NCI-H1048 (cell line): Measurements from ENCODE around the gene TMPRSS6.

Source experiments
- DNase-seq: peaks from one replicate; lab custom pipeline; 2025; lab: John Stamatoyannopoulos, UW

TMPRSS6 gene

DNA sequence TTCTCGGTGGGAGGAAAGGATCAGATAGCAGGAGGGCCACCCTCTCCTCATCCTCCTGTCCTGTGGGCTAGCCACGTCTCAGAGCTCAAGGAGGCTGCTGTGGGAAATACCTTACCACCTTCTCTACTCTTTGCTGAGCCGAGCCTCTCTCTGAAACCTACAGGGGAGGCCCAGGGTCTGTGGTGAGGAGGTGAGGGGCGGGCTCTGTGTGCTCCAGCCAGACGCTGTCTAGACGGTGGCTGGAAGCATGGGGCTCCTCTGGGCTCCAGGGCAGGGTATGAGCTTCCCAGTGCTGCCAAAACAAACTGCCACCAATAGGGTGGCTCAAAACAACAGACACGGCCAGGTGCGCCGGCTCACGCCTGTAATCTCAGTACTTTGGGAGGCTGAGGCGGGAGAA lies 5.5 kb upstream of the TMPRSS6 start:
- no peak for DNase-seq

DNA sequence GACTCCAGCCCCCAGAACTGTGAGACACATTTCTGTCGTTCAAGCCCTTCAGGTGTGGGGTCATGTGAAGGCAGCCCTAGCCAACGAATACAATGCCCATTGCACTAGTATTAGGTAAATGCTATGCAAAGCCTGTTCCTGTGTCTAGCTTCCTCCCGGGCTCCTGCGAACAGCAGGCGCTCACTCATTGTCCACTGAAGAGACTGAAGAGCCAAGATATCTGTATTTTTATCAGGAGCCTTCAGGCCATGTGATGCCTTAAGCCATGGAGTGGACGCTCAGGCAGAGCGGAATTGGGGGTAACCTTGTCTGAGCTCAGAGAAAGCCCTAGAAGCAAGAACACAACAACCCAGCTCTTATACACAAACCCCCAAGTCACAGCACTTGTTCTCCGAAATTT lies 4.2 kb upstream of the TMPRSS6 start:
- DNase-seq = no peak

DNA sequence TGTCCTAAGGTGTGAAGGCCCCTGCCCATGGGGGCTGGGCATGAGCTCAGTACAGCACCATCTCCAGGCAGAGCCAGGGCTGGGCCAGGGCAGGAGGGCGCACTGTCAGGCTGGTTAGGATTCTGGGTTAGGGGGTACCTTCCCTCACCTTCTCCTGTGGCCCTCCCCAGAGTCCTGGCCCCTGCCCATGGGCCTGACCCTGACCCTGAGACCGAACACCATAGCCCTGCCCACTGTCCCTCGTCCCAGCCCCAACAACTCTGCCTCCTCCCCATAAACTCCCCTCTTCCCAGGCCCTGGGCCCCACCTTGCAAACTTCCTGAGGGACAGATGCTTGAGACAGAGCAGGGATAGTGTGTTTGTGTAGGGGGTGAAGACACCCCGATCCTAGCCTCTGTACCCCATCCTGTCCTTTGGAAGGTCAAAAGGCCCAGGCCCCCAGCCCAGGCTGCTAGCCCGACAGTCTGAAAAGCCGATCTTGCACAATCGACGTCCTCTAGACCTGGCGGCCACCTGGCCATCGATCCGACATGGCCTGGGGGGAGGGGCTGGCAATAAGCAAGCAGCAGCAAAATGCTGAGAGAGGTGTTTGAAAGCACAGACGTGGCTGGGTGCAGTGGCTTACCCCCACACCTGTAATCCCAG lies 2.7 kb upstream of the TMPRSS6 start:
- DNase-seq = no peak

DNA sequence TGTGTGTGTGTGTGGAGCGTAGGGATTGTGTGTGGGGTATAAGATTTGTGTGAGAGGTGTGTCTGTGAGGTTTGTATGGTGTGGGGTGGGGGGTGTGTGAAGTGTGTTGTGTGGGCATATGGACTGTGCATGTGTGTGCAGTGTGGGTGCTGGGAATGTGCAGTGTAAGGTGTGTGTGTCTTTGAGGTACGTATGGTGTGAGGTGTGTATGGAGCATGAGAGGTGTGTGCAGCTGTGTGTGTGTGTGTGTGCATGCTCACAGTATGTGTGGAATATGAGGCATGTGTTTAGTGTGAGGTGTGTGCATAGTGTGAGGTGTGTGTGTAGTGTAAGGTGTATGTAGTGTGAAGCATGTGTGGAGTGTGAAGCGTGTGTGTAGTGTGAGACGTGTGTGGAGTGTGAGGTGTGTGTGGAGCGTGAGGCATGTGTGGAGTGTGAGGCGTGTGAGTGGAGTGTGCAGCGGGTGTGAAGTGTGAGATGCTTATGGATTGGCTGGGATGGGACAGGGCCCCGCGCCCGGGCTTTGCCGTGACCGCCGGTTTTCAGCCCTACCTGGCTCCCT lies 1.7 kb upstream of the TMPRSS6 start:
- DNase-seq = no peak

DNA sequence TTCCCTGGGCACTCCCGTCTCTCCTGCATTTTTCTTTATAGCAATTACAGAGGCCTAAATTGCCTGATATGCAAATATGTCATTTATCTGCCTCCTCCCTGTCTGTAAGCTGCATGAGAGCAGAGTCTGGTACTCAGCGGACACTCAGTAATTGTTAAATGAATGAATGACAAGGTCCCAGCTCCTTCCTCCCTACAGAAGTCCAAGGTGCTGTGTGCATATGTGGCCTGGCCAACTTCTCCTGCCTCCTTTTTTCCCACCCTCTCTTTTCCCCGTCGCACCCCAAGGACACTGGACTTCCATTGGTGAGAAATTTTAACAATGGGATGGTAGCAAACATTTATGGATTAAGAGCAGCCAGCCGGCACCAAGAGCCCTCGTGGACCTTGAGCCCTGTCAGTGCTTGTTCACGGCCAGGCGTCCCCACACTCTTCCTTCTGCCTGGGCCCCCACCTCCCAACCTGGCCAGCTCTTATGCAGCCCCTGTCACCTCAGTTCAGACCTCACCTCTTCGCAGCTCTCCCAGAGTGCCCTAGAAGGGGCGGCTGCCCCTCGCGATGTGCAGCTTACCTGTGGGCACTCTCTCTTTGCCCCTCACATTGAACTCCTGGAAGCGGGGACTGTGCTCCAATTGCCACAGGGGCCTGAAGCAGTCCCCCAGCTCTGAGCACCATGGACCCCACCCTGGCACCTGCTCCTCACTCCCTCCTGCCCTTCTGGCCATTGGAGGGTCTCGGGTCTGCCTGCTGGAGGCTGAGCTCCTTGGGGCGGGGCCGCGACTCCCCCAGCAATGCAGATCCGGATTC lies 1.5 kb downstream of the TMPRSS6 start:
- DNase-seq = no peak

DNA sequence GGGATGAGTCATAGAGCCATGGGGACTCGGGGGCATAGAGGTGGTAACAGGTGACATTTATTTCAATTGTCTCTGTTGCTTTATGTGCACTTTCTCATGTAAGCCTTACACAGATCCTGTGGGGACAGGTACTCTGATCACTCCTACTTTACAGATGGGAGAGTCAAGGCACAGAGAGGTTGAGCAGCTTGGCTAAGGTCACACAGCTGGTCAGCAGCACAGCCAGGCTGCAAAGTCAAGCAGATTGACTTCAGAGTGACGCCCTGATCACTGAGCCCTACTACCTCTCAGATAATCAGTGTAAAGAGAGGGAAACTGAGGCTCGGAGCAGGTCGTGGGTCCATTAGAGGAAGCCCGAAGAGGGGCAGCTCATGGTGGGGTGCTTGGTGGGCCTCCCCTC lies 3.5 kb downstream of the TMPRSS6 start:
- DNase-seq = no peak

DNA sequence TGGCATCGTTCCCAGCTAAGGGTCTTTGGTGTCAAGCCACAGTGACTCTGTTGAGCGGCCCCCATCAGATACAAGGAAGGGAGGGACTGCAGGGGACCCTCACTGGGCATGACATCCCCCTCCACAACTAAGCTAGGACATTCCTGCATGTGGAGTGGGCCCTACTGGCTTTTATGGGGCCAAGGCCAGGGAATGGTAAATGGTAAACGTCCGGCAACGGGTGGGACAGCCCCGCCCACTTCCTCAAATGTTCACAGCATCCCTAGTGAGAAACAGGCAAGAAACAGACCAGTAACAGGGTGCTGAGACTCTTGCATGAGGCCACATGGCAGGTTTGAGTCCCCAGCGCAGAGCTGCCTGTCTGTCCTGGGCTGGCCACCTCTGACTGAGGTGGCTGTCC lies 4.4 kb downstream of the TMPRSS6 start:
- DNase-seq = no peak

DNA sequence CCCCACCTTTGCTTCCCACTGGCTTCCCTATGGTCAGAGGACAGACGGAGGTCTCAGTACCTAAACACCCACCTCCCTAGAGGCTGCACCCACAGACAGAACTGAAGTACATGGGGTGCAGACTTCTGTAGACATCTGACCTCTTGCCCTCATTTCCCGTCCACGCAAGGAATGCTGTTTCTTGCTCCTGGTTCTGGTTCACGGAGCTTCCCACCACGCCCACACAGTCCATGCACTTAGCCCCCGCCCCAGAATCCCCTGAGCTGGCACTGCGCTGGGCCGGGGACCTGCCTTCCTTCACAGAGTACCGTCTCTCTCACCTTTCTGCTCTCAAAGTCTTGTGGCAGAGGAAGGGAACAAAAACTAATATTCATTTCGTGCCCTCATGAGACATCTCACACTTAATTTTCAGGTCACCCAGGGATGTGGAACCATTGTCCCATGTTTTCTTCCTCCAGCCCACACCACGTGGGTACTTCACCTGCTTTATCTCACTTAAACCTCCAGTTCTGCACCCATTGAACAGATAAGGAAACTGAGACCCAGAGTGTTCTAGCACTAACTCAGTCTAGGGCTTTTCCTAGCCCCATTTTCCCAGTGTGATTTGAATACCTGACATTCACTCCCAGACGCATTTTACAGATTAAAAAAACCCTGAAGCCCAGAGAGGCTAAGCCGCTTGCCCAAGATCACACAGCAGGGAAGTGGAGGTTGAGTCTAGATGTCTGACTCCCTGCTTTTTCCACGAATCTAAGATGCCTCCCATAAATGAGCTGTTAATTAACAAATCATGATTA lies 5.7 kb downstream of the TMPRSS6 start:
- DNase-seq = no peak

DNA sequence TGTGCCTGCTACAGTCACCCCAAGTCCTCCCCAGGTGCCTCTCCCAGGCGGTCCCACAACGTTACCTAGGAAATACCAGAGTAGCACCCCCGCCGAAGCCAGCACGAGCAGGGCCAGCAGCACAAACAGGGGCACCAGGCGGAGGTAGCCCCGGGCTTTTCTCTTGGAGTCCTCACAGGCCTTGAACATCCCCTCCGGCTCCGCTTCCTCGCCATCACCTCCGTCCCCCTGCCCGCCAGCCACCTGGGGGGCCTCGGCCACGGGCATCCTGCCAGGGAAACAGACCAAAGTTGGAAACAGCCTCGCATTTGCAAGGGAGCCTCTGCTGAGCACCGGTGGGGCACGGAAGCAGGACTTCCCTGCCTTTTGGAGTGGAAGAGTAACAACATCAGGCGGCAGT lies 6.4 kb downstream of the TMPRSS6 start:
- no peak for DNase-seq

DNA sequence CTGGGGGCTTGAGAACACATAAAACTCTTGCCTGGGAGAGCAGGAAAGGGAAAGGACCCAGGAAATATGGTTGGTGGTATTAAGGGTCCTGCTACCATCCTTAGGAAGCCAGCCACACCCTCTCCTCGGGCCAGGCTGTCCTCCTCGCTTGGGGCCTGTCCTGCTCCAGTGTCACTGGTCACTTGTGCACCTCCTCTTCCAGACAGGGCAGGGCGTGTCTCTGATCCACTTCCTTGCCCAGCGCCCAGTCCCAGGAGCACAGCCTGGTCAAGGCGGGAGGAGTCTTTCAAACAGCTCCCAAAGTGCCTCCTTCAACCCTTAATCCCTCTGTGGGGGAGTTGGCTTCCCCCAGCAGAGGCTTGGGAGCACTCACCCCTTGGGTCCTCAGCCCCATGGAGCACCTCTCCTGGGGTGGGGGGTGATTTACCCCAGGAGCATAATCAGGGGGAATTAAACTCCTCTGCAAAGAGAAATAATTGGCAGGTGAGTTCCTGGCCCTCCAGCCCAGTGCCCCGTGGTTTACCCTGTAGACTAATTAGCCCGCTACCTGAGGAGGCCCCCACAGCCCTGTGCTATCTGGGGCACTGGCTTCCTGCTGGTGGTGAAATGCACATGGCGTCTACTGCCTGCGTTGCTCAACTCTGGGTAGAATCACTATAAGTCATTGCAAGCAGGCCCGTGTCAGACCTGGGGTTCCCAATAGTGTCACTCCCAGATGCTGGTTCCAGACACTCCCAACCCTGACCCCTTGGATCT lies 8.0 kb downstream of the TMPRSS6 start:
- DNase-seq = no peak

DNA sequence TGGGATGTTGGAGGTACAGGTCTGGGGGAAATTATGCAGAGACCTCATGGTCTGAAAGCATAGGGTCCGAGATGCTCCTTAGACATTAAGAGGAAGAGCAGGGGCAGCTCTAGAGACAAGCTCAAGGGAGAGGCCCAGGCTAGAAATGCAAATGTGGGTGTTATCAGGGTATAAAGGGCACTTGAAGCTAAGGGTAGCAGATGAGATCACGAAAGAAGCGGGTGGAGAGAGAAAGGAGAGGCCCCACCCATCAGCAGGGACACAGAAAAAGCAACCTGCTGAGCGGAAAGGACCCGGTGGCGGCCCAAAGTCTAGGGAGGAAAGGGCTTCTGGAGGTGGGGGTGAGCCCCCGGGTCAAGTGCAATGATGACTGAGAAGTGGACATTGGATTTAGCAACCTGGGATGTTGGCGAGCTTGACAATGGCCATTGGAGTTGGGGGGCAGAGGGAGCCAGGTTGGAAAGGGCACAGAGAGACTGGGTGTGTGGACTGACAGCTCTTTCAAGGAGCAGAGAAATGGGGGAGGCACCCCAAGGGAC lies 8.9 kb downstream of the TMPRSS6 start:
- DNase-seq = no peak

DNA sequence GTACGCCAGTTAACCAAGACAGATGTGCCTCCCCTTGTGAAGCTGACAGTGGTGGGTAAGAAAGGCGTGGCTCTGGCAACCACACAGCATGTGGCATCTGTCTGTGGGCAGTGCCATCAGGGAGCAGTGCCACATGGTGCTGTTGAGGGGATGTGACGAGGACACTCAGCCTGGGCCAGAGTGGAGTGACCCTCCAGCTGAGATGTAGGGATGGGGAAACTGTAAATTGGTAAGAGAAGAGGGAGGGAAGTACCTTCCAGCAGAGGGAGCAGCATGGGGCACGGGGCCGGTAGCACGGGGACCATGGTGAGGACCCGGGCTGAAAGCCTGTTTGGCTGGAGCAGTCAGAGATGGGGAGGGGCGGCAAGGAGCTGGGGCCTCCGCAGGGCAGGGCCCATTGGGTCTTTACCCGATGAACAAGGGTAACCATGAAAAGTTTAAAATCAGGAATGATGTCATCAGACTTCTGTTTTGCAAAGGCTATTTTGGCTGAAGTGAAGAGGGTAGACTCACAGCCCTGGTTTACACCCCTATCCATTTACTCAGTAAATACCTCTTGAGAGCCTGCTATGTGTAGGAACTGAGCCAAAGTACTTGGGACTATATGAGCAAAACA lies 10.4 kb downstream of the TMPRSS6 start:
- DNase-seq = no peak

DNA sequence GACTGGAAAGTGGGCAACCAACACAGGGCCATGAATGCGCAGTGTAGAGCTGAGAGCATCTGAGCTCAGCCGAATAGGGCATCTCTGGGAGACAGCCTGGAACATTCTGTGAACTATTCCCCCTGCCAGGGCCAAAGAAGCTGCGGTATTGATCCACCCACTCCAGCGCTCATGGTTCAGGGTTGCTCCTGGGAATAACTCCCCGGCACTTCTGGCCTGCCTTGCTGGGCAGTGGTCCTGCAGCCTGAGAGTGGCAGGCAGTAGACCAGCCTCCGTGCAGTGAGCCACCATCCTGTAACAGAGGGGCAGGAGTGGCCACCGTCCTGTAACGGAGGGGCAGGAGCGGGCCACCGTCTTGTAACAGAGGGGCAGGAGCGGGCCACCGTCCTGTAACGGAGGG lies 12.2 kb downstream of the TMPRSS6 start:
- DNase-seq = no peak

DNA sequence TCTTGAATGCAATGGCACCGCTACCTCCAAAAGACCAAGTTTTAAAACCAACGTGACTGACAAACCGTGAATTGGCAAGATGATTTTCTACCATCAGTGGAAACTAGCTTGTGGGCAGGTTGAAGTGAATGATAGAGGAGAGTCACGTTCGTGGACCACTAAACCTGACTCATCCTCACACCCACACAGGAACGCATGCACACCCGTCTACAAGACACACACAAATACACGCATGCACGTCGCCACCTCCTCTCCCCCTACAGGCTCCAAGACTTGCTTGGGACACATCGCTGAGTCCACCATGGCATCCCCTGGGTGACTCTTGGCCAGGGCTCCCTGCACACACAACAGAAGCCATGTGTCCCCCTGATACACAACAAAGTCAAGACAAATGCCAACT lies 14.4 kb downstream of the TMPRSS6 start:
- DNase-seq = no peak

DNA sequence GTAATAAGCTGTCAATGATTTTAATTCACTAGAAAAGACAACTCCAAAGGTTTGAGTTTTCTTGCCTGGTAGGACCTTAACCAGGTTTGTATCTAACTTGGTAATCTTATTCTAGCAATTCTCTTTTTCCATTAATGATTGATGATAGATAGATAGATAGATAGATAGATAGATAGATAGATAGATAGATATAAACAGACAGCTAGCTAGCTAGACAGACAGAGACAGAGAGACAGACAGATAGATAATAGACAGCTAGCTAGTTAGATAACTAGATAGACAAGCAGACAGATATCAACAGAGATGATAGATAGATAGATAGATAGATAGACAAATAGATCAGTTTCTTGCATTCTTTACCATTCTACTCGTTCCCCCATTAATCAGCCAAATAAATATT lies 15.3 kb downstream of the TMPRSS6 start:
- no peak for DNase-seq

DNA sequence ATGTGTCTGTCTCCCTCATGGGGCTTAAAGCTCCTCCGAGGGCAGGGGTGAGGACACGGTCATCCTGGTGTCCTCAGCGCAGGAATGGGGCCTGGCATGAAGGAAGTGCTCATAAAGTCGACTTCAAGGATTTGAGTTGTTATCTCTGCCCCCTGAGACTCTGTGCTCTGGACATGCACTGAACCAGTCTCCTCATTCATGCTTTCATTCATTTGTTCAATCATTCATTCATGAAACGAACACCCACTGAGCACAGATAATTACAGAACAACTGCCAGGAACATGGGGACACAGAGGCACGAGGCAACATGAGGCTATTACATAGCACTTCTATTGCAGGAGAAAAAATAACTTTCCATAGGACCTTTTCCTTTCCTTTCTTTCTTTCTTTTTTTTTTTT lies 16.5 kb downstream of the TMPRSS6 start:
- no peak for DNase-seq

DNA sequence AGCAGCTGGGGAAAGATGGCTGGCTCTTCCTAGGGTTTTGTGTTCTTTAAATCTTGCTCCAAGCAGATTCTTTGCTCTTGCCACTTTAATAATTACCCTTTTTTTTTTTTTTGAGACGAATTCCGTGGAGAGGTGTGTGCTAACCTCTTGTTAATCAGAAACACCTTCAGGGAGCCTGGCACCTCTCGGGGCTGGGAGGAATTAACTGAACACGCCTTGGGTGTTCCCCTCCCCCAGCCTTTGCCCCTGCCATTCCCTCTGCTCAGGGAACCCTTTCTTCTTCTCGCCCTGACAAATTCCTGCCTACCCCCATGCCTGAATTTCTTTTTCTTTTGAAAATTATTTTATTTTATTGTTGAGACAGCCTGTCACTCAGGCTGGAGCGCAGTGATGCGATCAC lies 17.5 kb downstream of the TMPRSS6 start:
- no peak for DNase-seq

DNA sequence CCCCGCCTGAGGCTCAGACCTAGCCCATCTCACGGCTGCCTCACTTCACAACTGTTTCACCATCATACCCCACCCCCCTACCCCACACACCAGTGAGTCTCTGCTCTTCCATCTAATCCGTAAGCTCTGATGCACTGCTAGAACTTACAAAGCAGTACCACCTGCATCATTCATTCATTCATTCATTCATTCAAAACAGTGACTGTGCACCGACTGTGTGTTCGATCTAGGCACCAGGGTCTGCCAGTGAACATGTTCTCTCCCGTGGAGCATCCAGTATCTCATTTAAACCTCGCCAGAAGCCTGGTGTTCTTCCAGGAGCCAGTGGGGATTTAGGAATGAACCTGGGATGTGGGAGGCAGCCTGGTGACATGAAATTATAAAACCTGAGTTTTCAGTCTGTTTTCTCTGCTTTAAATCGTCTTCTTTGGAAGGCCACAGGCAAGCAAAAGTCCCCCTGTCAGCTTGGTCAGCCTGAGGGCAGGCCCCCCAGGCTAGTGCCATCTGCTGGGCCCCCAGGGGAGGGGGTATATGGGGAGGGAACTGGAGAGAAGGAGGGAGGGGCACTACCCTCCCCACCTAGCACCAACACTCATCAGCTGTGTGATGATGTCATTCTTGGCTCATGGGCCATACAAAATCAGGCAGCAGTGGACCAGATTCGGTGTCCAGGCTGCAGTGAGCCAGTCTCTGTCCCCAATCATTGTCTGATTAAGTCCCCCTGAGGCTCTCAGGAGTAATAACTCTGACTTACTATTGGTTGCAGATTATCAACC lies 18.4 kb downstream of the TMPRSS6 start:
- no peak for DNase-seq

DNA sequence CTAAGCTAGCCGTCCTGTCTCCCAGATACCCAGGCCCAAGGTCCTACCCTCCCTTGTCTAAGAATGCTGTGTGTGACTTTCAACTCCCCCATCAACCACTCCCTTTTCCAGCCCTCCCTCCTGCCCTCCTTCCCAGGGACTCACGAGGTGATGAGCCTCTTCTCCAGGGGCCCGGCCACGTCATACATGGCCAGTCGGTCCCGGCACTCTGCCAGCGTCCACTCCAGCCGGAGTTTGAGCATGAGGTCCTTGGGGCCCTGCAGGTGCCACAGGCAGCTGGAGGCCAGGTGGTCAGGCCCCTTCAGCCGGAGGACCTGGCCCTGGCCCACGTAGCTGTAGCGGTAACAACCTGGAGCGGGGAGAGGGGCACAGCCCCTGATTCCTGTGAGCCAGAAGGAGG lies 20.1 kb downstream of the TMPRSS6 start:
- no peak for DNase-seq

DNA sequence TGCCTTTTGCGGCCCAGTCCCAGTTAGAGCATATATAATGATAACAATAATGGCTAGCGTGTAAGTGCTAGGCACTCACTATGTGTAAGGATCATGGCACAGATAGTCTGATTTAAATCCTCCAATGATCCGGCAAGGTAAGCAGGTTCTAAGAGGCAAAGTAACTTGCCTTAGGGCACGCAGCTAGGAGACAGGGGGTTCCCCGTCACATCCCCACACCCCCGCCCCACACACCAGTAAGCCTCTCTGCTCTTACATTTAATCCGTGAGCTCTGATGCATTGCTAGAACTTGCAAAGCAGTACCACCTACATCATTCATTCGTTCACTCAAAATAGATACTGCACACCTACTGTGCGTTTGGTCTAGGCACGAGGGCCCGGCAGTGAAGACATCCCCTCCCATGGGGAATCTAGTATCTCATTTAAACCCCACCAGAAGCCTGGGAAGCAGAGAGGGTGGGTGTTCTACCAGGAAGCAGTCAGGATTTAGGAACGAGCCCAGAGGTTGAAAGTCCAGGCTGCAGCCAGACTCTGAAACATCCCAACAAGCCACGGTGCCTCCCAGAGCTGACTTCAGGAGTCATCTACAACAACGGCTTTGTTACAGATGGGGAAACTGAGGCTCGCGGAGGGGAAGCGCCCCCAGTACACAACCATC lies 20.6 kb downstream of the TMPRSS6 start:
- DNase-seq = no peak
